HEK293 (cell line): ENCODE measurements around the gene CDK19.

ENCODE experiments used
- CTCF ChIA-PET: fragments of 350-600 bp; formaldehyde crosslinking; extraction: SDS; loops from one replicate; lab custom pipeline; 2021; ENCODE audit warnings: antibody characterized with exemption; lab: Yijun Ruan, JAX
- POLR2A ChIA-PET: fragments of 300-600 bp; formaldehyde crosslinking; extraction: SDS; loops from one replicate; lab custom pipeline; 2020; ENCODE audit warnings: antibody characterized with exemption, inconsistent platforms; lab: Yijun Ruan, JAX
- H3K27ac ChIP-seq: fragments of 200-500 bp; sonication (Bioruptor generic); 2 replicates; pipeline ENCODE4 v1.5.1; 2014; ENCODE audit warnings: low read depth, low read length, control low read depth, inconsistent platforms; ENCODE audit errors: extremely low read depth
- H3K36me3 ChIP-seq, 2 experiments: fragments of 200-500 bp in 1 of 2; sonication (Bioruptor generic) in 1 of 2; 1 replicate in 1 of 2; 2 replicates in 1 of 2; pipeline ENCODE4 v1.5.1; 2014 to 2017; ENCODE audit warnings: inconsistent platforms in 2 of 2, low read length in 2 of 2; ENCODE audit not compliant: control insufficient read depth in 2 of 2, insufficient read depth in 1 of 2
- H3K4me1 ChIP-seq: fragments of 200-500 bp; sonication (Bioruptor generic); 2 replicates; pipeline ENCODE4 v1.5.1; 2014; ENCODE audit warnings: mild to moderate bottlenecking, low read length, inconsistent platforms; ENCODE audit not compliant: control insufficient read depth, insufficient read depth
- H3K4me3 ChIP-seq: 2 replicates; pipeline ENCODE4 v1.5.1; 2011; ENCODE audit warnings: low read depth, mild to moderate bottlenecking, control low read depth, low read length, moderate library complexity
- H3K9me3 ChIP-seq: fragments of 200-500 bp; sonication (Bioruptor generic); 2 replicates; pipeline ENCODE4 v1.5.1; 2014; ENCODE audit warnings: low read depth, low read length, inconsistent platforms; ENCODE audit not compliant: control insufficient read depth, insufficient read depth
- BCL11B ChIP-seq: fragments of 450-650 bp; formaldehyde crosslinking; IDR thresholded peaks from 2 replicates; pipeline ENCODE4 v1.5.1; 2016; ENCODE audit warnings: low read depth, missing biosample characterization, missing genetic modification characterization
- HOXD13 ChIP-seq: sonication (generic); formaldehyde crosslinking; IDR thresholded peaks from 2 replicates; pipeline ENCODE4 v1.8.0; 2022; ENCODE audit warnings: missing genetic modification reagents, borderline replicate concordance
- SP2 ChIP-seq: fragments of 450-650 bp; formaldehyde crosslinking; IDR thresholded peaks from 2 replicates; pipeline ENCODE4 v1.5.1; 2016; ENCODE audit warnings: missing biosample characterization, missing genetic modification characterization
- SP7 ChIP-seq: fragments of 450-650 bp; formaldehyde crosslinking; IDR thresholded peaks from 2 replicates; pipeline ENCODE4 v1.5.1; 2016; ENCODE audit warnings: missing biosample characterization, missing genetic modification characterization
- YY1 ChIP-seq: fragments of 450-650 bp; formaldehyde crosslinking; IDR thresholded peaks from 2 replicates; pipeline ENCODE4 v1.5.1; 2018; ENCODE audit warnings: missing biosample characterization, missing genetic modification characterization
- ZBTB1 ChIP-seq: fragments of 450-650 bp; formaldehyde crosslinking; IDR thresholded peaks from 2 replicates; pipeline ENCODE4 v1.5.1; 2016; ENCODE audit warnings: missing biosample characterization, missing genetic modification characterization
- ZFHX2 ChIP-seq: fragments of 450-650 bp; formaldehyde crosslinking; conservative IDR thresholded peaks from 2 replicates; pipeline ENCODE4 v1.5.1; 2016; ENCODE audit warnings: missing biosample characterization, missing genetic modification characterization
- ZIC2 ChIP-seq: fragments of 450-650 bp; formaldehyde crosslinking; IDR thresholded peaks from 2 replicates; pipeline ENCODE4 v1.5.1; 2016; ENCODE audit warnings: missing biosample characterization, missing genetic modification characterization
- ZNF132 ChIP-seq: fragments of 450-650 bp; formaldehyde crosslinking; IDR thresholded peaks from 2 replicates; pipeline ENCODE4 v1.5.1; 2017; ENCODE audit warnings: missing biosample characterization, missing genetic modification characterization, borderline replicate concordance
- ZNF394 ChIP-seq: fragments of 450-650 bp; formaldehyde crosslinking; IDR thresholded peaks from 2 replicates; pipeline ENCODE4 v1.5.1; 2016; ENCODE audit warnings: missing biosample characterization, missing genetic modification characterization, mild to moderate bottlenecking, moderate library complexity, borderline replicate concordance
- ZNF549 ChIP-seq: fragments of 450-650 bp; IDR thresholded peaks from 2 replicates; pipeline ENCODE4 v1.5.1; 2018; ENCODE audit warnings: missing biosample characterization, missing genetic modification characterization, mild to moderate bottlenecking, inconsistent platforms, moderate library complexity
- ZNF654 ChIP-seq: fragments of 450-650 bp; formaldehyde crosslinking; IDR thresholded peaks from 2 replicates; pipeline ENCODE4 v1.5.1; 2016; ENCODE audit warnings: low read depth, missing biosample characterization, missing genetic modification characterization
- ZNF677 ChIP-seq: fragments of 450-650 bp; IDR thresholded peaks from 2 replicates; pipeline ENCODE4 v1.5.0; 2018; ENCODE audit warnings: missing biosample characterization, mild to moderate bottlenecking, missing genetic modification characterization, moderate library complexity
- ZNF776 ChIP-seq: fragments of 450-650 bp; formaldehyde crosslinking; IDR thresholded peaks from 2 replicates; pipeline ENCODE4 v1.5.0; 2017; ENCODE audit warnings: missing biosample characterization, missing genetic modification characterization, borderline replicate concordance
- TF ChIP-seq, protein P1 (sequence below): fragments of 450-650 bp; formaldehyde crosslinking; IDR thresholded peaks from 2 replicates; pipeline ENCODE4 v1.5.1; 2017; ENCODE audit warnings: missing biosample characterization, missing genetic modification characterization
- TF ChIP-seq, protein P2 (sequence below): fragments of 450-650 bp; formaldehyde crosslinking; IDR thresholded peaks from 2 replicates; pipeline ENCODE4 v1.5.1; 2016; ENCODE audit warnings: missing biosample characterization, missing genetic modification characterization
- TF ChIP-seq, protein P3 (sequence below): fragments of 450-650 bp; formaldehyde crosslinking; IDR thresholded peaks from 2 replicates; pipeline ENCODE4 v1.5.1; 2017; ENCODE audit warnings: missing biosample characterization, missing genetic modification characterization
- TF ChIP-seq, protein P4 (sequence below): fragments of 450-650 bp; formaldehyde crosslinking; IDR thresholded peaks from 2 replicates; pipeline ENCODE4 v1.5.1; 2016; ENCODE audit warnings: missing biosample characterization, missing genetic modification characterization, borderline replicate concordance
- TF ChIP-seq, protein P5 (sequence below): fragments of 450-650 bp; formaldehyde crosslinking; IDR thresholded peaks from 2 replicates; pipeline ENCODE4 v1.5.1; 2016; ENCODE audit warnings: missing biosample characterization, missing genetic modification characterization
- TF ChIP-seq, protein P6 (sequence below): fragments of 450-650 bp; formaldehyde crosslinking; IDR thresholded peaks from 2 replicates; pipeline ENCODE4 v1.5.1; 2016; ENCODE audit warnings: missing biosample characterization, missing genetic modification characterization

Gene CDK19

DNA sequence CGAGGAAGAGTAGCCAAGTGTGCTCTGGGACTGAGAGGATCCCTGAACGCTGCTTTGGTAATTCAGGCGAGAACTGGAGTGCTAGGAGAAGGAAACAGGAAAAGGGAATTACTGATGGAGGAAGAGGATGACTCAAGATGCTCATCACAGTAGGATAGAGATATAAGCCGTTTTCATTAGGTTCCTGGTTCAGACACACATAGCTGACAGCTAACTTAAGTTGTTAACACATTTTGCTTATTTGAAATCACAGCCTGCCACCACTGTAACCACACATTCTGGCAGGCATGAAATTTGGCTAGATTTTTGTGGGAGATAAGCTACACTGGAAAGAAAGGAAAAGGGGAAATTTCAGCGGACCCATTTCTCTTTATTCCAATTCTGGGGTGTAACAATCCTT is 200.7 kb downstream of the CDK19 start:
- ChIA-PET CTCF (interaction anchor here (0.6 to 1.1 kb wide), 2 partner anchors 36 to 94 kb away, joined by 4 read pairs; no protein-coding TSS in a partner anchor), POLR2A (no interaction called here)
- H3K4me3 ChIP-seq: no peak overlapping the region
- no peak overlapping the region for H3K27ac ChIP-seq
- TF ChIP-seq ZNF677 (tag by site-specific recombination) (no peak), SP7 (no peak), ZNF132 (tag by site-specific recombination) (no peak), ZIC2 (tag by site-specific recombination) (no peak), ZNF776 (tag by site-specific recombination) (no peak), ZBTB1 (tag by site-specific recombination) (no peak), ZNF549 (no peak), HOXD13 (no peak), YY1 (no peak), ZFHX2 (tag by site-specific recombination) (no peak), ZNF394 (tag by site-specific recombination) (no peak), ZNF654 (no peak), SP2 (no peak), BCL11B (tag by site-specific recombination) (no peak)
- TF ChIP-seq, protein P1, sequence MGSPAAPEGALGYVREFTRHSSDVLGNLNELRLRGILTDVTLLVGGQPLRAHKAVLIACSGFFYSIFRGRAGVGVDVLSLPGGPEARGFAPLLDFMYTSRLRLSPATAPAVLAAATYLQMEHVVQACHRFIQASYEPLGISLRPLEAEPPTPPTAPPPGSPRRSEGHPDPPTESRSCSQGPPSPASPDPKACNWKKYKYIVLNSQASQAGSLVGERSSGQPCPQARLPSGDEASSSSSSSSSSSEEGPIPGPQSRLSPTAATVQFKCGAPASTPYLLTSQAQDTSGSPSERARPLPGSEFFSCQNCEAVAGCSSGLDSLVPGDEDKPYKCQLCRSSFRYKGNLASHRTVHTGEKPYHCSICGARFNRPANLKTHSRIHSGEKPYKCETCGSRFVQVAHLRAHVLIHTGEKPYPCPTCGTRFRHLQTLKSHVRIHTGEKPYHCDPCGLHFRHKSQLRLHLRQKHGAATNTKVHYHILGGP (tag by site-specific recombination): no peak
- TF ChIP-seq, protein P2, sequence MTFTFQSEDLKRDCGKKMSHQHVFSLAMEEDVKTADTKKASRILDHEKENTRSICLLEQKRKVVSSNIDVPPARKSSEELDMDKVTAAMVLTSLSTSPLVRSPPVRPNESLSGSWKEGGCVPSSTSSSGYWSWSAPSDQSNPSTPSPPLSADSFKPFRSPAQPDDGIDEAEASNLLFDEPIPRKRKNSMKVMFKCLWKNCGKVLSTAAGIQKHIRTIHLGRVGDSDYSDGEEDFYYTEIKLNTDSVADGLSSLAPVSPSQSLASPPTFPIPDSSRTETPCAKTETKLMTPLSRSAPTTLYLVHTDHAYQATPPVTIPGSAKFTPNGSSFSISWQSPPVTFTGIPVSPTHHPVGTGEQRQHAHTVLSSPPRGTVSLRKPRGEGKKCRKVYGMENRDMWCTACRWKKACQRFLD (tag by site-specific recombination): no peak
- TF ChIP-seq, protein P3, sequence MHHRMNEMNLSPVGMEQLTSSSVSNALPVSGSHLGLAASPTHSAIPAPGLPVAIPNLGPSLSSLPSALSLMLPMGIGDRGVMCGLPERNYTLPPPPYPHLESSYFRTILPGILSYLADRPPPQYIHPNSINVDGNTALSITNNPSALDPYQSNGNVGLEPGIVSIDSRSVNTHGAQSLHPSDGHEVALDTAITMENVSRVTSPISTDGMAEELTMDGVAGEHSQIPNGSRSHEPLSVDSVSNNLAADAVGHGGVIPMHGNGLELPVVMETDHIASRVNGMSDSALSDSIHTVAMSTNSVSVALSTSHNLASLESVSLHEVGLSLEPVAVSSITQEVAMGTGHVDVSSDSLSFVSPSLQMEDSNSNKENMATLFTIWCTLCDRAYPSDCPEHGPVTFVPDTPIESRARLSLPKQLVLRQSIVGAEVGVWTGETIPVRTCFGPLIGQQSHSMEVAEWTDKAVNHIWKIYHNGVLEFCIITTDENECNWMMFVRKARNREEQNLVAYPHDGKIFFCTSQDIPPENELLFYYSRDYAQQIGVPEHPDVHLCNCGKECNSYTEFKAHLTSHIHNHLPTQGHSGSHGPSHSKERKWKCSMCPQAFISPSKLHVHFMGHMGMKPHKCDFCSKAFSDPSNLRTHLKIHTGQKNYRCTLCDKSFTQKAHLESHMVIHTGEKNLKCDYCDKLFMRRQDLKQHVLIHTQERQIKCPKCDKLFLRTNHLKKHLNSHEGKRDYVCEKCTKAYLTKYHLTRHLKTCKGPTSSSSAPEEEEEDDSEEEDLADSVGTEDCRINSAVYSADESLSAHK (tag by site-specific recombination): no peak
- TF ChIP-seq, protein P4, sequence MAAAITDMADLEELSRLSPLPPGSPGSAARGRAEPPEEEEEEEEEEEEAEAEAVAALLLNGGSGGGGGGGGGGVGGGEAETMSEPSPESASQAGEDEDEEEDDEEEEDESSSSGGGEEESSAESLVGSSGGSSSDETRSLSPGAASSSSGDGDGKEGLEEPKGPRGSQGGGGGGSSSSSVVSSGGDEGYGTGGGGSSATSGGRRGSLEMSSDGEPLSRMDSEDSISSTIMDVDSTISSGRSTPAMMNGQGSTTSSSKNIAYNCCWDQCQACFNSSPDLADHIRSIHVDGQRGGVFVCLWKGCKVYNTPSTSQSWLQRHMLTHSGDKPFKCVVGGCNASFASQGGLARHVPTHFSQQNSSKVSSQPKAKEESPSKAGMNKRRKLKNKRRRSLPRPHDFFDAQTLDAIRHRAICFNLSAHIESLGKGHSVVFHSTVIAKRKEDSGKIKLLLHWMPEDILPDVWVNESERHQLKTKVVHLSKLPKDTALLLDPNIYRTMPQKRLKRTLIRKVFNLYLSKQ (tag by site-specific recombination): no peak
- TF ChIP-seq, protein P5, sequence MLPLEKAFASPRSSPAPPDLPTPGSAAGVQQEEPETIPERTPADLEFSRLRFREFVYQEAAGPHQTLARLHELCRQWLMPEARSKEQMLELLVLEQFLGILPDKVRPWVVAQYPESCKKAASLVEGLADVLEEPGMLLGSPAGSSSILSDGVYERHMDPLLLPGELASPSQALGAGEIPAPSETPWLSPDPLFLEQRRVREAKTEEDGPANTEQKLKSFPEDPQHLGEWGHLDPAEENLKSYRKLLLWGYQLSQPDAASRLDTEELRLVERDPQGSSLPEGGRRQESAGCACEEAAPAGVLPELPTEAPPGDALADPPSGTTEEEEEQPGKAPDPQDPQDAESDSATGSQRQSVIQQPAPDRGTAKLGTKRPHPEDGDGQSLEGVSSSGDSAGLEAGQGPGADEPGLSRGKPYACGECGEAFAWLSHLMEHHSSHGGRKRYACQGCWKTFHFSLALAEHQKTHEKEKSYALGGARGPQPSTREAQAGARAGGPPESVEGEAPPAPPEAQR (tag by site-specific recombination): no peak
- TF ChIP-seq, protein P6, sequence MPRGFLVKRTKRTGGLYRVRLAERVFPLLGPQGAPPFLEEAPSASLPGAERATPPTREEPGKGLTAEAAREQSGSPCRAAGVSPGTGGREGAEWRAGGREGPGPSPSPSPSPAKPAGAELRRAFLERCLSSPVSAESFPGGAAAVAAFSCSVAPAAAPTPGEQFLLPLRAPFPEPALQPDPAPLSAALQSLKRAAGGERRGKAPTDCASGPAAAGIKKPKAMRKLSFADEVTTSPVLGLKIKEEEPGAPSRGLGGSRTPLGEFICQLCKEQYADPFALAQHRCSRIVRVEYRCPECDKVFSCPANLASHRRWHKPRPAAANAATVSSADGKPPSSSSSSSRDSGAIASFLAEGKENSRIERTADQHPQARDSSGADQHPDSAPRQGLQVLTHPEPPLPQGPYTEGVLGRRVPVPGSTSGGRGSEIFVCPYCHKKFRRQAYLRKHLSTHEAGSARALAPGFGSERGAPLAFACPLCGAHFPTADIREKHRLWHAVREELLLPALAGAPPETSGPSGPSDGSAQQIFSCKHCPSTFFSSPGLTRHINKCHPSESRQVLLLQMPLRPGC (tag by site-specific recombination): no peak
- no peaks in the 10 kb centered on the region for H3K9me3 ChIP-seq
- peaks cover 5% of the 10 kb centered on the region for H3K4me1 ChIP-seq
- H3K36me3 ChIP-seq: peaks cover 0 to 10% of the 10 kb centered on the region in 2 experiments; a peak in 1 of 3 replicates
